H1 (cell line): ENCODE results near the gene MAP4K4. TPM values are rescaled to one million over a fixed set of nuclear protein-coding genes. Genes with fewer than 3 reads are reported as not detected.

Source experiments
- FOSL1 ChIP-seq: IDR thresholded peaks from 2 replicates; pipeline ENCODE4 v1.6.1; 2011; ENCODE audit warnings: mild to moderate bottlenecking, low read depth, low read length, moderate library complexity; ENCODE audit not compliant: insufficient read depth
- POU5F1 ChIP-seq: IDR thresholded peaks from 2 replicates; pipeline ENCODE4 v1.6.1; 2011; ENCODE audit warnings: low read depth, mild to moderate bottlenecking, low read length, moderate library complexity
- RAD21 ChIP-seq, 2 experiments: IDR thresholded peaks in 1 of 2; conservative IDR thresholded peaks in 1 of 2; 2 replicates each; pipeline ENCODE4 v1.6.1; 2011; ENCODE audit warnings: low read depth in 2 of 2, low read length in 2 of 2, improper control_type of control experiment in 1 of 2, inconsistent platforms in 1 of 2, mild to moderate bottlenecking in 1 of 2, moderate library complexity in 1 of 2
- SUZ12 ChIP-seq: fragments of 200-600 bp; sonication (generic); IDR thresholded peaks from 2 replicates; pipeline ENCODE4 v1.6.1; 2012; ENCODE audit warnings: mild to moderate bottlenecking, inconsistent platforms, low read length, moderate library complexity, mixed read lengths
- polyA plus RNA-seq, 7 experiments: library from polyadenylated mRNA; depleted of rRNA in 3 of 7; stranded (reverse) in 5 of 7; unstranded in 2 of 7; fragments of >200 nt in 5 of 7; fragments of 200-250 nt in 2 of 7; gene quantifications; 1 replicate in 5 of 7; 2 replicates in 1 of 7; 4 replicates in 1 of 7; pipeline versions ENCODE4 v1.2.1 to v1.2.3, GENCODE V29; 2011 to 2013; ENCODE audit warnings: missing spikeins in 2 of 7, mixed read lengths in 2 of 7
- total RNA-seq: library from RNA; stranded (reverse); fragmentation: NEBNext Ultra II Directional; extraction: Animal tissue kit (Norgen Biotek cat#: 25700); gene quantifications from 2 replicates; pipeline ENCODE4 v1.2.1, GENCODE V29; 2021

MAP4K4 gene
- total and polyA plus RNA-seq, 2 of the 8 experiments (the other 6 are each of a cell fraction or from before 2014, with no cell fraction given): 53.2 to 138 TPM

- TF ChIP-seq RAD21 (IDR thresholded peaks at IDR 0.05 in 1 of 2, conservative IDR thresholded peaks at IDR 0.05 in 1 of 2; ENCODE audit: low read depth in 2 of 2, low read length in 2 of 2): no peak
- TF ChIP-seq SUZ12: no peak
- no peak for TF ChIP-seq POU5F1
- no peak for TF ChIP-seq FOSL1
These were observed 119.1 kb downstream of the MAP4K4 start (continued) for GRCh38 chr2:101816598-101816997.
